ENCODE results near the gene PIM1. TPM values are rescaled to one million over a fixed set of nuclear protein-coding genes. Genes with fewer than 3 reads are reported as not detected.
"Not testable (repeated sequence)": the region's sequence is repeated elsewhere in the genome, so short reads cannot be mapped to it uniquely, and the experiment has no call there.

The PIM1 gene
- total RNA-seq, 1 experiment from 2014 or later: 2.2 TPM

DNA sequence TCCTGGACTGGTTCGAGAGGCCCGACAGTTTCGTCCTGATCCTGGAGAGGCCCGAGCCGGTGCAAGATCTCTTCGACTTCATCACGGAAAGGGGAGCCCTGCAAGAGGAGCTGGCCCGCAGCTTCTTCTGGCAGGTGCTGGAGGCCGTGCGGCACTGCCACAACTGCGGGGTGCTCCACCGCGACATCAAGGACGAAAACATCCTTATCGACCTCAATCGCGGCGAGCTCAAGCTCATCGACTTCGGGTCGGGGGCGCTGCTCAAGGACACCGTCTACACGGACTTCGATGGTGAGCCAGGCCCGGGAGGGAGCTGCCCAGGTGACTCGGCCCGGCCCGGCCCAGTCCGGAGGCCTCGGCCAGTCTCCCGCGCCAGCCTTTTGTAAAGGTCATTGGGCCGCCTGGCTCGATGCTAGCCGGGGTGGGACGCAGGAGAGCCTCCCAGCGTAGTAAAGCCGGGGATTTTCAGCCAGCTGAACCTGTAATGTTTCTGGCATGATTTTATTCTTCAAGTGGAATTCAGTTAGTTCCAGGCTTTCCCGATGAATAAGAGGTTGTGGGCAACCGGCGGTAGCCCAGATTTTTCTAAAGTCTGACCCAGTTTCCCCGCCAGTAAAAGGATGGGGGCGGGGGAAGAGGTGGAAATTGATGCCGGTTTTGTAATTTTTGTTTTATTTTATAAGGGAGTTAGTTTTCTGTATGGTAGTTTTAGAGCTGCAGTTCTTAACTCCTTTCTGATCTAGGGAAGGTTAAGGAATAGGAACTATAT is 1.4 kb downstream of the PIM1 start:
- DNase-seq (ENCODE audit: low read depth): peak; percentile 41

DNA sequence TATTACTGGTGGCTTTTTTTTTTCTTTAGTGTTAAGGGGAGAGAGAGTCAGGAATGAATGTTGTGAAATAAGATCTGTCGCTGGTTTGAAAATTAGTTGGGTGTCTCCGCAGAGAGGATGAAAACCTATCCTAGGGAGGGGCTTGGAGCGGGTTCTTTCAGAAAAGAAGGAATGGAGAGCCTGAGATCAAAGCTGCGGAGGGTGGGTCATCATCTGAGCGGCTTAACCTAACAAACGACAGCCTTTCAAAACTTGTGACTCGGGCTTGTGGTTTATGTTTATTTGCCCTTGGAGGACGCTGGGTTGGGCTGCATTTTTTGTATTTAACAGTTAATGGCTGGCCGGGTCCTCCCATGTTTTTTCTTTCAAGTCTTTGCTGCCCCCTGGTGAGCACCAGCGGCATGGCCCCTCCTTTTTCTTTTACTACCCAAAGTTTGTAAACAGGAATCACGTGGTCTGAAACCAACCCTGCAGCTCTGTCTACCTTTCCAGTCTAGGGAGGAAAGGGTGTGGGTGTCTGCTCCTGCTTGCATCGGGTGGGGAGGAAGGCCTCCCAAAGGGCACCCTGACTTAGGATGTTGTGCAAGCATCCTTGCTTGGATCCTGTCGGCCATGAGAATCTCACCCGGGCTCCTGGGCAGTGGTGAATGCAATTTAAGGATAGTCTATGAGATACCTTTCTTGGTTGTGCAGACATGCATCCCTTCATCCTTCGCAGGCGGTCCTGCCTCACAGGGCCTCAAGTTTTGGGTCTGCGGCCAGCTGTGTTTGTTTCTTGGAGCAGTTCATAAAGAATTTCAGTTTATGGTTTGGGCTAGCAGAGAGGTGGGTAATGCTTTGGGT is 2.2 kb downstream of the PIM1 start:
- DNase-seq (ENCODE audit: low read depth): peak; percentile 93

DNA sequence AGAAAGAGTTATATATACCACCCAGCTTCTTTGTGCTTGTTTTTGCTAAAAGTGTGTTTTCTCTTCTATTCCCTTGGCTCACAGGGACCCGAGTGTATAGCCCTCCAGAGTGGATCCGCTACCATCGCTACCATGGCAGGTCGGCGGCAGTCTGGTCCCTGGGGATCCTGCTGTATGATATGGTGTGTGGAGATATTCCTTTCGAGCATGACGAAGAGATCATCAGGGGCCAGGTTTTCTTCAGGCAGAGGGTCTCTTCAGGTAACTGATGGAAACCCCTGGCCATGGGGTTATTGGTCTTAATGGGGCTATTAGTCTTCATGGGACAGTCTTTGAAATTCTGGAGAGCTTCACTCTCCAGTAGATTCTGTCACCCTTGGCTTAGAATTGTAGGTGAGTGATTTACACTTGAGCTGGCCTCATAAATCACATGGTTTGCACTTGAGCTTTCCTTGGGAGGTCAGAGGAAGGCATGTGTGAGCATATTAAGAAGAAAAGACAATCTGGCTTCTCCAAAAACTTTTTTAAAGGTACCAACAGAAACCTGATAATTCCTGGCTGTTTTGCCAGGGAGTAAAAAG is 3.0 kb downstream of the PIM1 start:
- no peak for DNase-seq (ENCODE audit: low read depth)

DNA sequence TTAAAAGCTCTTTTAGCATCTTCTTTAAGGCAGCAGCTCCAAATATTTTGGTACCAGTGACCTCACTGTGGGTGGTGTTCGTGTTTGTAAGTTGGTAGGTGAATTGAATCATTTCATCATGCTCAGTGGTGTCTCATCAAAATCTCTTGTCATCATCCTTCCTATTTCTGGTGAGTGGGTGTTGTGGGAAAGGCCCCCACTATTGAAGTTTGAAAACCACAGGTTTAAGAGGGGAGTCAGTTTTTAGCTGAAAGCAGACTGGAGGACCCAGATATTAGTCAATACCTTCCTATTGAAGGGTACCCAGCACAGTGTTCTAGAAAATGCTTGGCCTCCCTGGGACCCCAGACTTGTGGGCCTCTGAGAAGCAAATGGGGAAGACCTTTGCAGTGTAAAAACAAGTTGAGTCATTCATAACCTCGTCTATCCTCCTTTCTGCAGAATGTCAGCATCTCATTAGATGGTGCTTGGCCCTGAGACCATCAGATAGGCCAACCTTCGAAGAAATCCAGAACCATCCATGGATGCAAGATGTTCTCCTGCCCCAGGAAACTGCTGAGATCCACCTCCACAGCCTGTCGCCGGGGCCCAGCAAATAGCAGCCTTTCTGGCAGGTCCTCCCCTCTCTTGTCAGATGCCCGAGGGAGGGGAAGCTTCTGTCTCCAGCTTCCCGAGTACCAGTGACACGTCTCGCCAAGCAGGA is 3.7 kb downstream of the PIM1 start:
- no peak for DNase-seq (ENCODE audit: low read depth)

DNA sequence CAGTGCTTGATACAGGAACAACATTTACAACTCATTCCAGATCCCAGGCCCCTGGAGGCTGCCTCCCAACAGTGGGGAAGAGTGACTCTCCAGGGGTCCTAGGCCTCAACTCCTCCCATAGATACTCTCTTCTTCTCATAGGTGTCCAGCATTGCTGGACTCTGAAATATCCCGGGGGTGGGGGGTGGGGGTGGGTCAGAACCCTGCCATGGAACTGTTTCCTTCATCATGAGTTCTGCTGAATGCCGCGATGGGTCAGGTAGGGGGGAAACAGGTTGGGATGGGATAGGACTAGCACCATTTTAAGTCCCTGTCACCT is 4.2 kb downstream of the PIM1 start:
- no peak for DNase-seq (ENCODE audit: low read depth)

DNA sequence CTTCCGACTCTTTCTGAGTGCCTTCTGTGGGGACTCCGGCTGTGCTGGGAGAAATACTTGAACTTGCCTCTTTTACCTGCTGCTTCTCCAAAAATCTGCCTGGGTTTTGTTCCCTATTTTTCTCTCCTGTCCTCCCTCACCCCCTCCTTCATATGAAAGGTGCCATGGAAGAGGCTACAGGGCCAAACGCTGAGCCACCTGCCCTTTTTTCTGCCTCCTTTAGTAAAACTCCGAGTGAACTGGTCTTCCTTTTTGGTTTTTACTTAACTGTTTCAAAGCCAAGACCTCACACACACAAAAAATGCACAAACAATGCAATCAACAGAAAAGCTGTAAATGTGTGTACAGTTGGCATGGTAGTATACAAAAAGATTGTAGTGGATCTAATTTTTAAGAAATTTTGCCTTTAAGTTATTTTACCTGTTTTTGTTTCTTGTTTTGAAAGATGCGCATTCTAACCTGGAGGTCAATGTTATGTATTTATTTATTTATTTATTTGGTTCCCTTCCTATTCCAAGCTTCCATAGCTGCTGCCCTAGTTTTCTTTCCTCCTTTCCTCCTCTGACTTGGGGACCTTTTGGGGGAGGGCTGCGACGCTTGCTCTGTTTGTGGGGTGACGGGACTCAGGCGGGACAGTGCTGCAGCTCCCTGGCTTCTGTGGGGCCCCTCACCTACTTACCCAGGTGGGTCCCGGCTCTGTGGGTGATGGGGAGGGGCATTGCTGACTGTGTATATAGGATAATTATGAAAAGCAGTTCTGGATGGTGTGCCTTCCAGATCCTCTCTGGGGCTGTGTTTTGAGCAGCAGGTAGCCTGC is 4.8 kb downstream of the PIM1 start:
- DNase-seq (ENCODE audit: low read depth): no peak

DNA sequence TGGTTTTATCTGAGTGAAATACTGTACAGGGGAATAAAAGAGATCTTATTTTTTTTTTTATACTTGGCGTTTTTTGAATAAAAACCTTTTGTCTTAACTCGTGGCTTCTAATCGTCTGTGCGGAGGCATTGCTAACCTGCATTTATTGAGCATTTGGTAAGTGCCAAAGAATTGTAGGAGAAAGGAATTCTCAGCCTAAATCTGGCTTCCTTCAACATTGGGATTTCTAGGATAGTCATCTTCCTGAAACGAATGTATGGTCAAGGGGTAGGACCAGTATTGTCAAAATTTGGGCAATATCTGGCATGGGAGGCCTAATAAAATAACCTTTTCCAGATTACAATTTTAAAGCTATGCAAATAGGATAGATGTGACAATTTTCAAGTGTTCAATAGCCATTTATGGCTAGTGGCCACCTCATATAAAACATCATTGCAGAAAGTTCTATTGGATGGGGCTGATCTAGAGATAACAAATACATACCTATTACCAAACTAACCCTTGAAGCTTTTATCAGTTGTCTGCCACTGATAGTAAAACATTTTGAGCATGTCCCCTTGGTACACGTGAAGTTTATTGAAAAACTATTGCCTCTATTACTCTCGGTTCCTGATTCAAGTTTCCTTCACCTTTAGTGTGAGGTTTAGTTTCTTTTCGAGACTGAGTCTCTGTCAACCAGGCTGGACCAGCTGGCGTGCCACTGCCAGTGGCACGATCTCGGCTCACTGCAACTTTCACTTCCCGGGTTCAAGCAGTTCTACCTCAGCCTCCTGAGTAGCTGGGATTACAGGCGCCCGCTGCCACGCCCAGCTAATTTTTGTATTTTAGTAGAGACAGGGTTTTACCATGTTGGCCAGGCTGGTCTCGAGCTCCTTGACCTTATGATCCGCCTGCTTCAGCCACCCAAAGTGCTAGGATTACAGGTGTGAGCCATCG is 5.6 kb downstream of the PIM1 start:
- no peak for DNase-seq (ENCODE audit: low read depth)

DNA sequence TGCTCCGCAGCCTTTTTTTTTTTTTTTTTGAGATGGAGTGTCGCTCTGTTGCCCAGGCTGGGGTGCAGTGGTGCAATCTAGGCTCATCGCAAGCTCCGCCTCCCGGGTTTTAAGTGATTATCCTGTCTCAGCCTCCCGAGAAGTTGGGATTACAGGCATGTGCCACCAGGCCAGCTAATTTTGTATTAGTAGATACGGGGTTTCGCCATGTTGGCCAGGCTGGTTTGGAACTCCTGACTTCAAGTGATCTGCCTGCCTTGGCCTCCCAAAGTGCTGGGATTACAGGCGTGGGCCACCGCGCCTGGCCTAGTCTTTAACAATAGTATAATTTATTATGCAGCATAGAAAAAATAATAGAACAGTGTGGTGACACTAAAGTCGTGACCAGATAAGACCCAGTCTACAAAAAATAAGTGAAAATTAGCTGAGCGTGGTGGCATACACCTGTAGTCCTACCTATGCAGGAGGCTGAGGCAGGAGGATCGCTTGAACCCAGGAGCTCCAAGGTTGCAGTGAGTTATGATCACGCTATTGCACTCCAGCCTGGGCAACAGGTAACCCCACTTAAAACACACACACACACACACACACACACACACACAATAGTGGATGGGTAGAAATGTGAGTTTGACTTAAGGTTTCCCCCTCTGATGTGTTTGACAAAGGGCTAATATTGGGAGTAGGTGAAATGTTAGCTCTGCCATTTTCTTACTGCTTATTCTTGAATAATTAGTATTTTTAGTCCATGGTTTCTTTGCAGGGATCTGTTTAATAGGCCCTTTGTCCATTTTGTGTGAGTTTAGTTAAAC is 6.5 kb downstream of the PIM1 start:
- no peak for DNase-seq (ENCODE audit: low read depth)

DNA sequence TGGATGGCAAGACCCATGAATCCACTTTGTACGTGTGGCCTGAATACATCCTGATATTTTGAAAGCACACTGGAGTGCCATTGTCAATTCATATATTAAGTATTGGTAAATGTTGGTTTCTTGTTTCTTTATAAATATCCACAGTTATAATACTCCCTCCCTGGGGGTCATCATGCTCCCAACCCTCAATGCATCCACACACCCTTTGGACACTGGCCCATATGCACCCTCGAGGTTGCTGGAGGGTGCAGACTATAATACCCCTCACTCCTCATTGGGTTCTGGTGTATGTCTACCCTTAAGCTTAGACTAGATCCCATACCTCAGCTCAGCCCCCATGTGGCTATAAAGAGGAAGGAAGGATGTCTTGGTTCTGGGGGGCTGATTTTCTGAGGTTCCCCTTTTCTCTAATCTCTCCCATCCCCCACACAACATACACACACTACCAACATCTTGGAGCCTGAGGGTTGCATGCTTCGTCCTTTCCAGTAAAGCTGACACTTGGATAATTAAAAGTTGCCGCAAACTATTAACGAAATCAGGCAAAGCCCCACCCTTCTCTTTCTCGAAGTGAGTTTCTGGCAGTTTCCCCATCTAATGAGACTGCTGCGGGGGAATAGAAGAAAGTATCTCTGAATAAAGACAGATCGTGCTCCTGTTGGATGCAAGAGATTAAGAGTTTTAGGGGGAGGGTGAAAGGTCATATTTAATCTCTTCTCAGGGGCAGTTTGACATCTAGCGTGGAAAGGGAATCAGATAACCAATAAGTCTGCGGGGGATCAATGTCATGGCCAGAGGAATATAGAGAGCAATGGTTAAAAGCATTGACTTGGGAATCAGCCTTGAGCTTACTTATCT is 7.4 kb downstream of the PIM1 start:
- no peak for DNase-seq (ENCODE audit: low read depth)

DNA sequence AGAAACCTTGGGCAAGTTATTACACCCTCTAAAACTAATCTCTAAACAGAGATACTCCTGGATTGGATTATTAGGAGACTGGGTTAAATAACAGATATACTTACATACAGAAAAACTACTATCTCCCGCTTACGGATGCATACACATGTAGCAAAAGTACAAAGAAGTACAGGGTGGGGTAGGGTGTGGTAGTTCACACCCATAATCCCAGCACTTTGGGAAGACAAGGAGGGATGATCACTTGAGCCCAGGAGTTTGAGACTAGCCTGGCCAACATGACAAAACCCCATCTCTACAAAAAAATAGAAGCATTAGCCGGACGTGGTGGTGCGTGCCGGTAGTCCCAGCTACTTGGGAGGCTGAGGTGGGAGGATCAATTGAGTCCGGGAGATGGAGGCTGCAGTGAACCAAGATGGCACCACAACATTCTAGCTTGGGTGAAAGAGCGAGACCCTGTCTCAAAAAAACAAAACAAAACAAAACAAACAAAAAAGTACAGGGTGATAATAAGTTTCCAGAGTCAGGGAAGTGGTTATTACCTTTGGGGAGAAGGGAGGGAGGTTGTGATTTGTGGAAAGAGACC is 8.1 kb downstream of the PIM1 start:
- DNase-seq (ENCODE audit: low read depth): no peak

DNA sequence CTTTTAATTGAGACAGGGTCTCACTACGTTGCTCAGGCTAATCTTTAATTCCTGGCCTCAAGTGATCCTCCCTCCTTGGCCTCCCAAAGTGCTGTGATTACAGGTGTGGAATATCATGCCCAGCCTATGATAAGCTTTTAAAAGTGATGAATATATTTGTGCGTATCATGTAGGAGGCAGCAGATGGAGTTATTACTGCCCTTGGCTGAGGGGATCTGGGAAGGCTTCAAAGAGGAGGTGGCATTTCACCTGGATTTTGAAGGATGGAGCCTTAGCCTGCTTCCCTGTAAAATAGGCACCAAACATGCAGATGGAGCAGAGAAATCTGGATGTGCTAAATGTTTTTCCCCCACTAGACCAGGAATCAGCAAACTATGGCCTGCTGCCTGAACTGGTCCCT is 10.1 kb downstream of the PIM1 start:
- no peak for DNase-seq (ENCODE audit: low read depth)

DNA sequence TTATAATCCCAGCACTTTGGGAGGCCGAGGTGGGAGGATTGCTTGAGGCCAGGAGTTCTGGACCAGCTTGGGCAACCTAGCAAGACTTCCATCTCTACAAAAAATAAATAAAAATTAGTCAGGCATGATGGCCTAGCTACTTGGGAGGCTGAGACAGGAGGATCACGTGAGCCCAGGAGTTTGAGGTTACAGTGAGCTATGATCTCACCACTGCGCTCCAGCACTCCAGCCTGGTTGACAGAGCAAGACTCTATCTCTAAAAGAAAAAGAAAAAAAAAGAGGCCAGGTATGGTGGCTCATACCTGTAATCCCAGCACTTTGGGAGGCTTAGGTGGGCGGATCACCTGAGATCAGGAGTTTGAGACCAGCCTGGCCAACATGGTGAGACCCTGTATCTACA is 10.7 kb downstream of the PIM1 start:
- not testable (repeated sequence) for DNase-seq (ENCODE audit: low read depth)

DNA sequence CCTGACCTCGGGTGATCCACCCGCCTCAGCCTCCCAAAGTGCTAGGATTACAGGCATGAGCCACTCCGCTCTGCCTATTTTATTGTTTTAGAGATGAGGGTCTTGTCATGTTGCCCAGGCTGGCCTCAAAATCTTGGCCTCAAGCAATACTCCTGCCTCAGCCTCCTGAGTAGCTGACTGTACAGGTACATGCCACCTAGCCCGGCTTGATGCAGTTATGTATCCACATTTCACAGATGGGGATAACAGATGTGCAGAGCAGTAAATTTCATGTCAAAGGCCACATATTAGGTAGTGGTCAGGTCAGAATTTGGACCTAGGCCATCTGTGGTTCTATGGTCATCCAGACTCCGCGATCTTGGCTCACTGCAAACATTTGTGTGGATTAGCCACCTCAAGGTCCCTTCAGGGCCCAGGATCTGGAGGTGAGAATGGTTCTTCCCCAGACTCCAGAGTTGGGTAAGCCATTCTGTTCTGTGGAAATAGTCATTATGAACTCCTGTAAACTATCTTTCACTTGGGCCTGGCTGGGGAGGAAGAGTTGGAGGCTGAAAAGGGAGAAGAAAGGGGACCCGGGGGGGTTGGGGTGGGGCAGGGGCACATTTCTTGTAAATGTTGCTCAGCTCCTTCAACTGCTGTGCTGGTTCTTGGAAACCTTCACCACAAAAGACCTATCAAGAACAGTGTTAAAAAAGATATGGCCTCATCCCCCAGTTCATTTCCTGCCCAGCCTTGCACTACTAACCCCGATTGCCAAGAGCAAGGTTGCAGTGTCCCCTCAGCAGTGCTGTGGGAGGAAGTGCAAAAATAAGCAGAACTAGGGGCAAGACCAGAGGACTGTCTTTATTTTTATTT is 13.0 kb downstream of the PIM1 start:
- no peak for DNase-seq (ENCODE audit: low read depth)

DNA sequence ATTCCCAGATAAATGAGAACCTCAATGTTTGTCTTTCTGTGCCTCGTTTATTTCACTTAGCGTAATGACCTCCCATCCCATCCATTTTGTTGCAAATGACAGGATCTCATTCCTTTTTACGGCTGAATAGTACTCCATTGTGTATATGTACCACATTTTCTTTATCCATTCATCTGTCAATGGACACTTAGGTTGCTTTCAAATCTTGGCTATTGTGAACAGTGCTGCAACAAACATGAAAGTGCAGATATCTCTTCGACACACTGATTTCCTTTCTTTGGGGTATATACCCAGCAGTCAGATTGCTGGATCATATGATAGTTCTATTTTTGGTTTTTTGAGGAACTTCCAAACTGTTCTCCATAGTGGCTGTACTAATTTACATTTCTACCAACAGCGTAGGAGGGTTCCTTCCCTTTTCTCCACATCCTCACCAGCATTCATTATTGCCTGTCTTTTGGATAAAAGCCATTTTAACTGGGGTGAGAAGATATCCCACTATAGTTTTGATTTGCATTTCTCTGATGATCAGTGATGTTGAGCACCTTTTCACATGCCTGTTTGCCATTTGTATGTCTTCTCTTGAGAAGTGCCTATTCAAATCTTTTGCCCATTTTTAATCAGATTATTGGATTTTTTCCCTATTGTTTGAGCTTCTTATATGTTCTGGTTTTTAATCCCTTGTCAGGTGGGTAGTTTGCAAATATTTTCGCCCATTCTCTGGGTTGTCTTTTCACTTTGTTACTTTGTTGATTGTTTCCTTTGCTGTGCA is 16.2 kb downstream of the PIM1 start:
- DNase-seq (ENCODE audit: low read depth): not testable (repeated sequence)

DNA sequence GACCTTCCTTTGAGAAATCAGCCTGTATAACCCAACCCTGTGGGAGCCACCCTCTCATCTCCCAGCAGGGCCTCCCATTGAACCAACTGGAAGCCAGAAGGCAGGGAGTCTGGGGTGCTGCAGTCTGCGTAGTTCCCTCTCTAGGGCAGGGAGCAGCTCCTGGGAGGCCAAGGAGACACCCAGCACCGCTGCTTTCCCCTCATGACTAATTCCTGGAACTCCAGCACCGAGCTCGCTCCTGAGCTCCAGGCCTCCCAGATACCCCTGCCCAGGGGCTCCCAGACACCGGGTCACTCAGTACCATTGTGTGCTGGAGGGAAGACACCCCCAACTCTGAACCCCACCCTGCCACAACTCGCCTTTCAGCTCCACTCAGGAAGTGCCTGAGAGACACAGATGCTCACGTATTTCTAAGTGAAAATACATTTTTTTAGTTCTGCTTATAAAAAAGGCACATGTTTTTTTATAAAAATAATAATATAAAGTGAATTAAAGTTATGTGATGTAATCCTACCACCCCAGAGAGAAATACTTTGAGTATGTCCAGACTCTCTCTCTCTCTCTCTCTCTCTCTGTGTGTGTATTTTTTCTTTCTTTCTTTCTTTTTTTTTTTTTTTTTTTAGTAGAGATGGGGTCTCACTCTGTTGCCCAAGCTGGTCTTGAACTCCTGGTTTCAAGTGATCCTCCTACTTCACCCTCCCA is 17.5 kb downstream of the PIM1 start:
- no peak for DNase-seq (ENCODE audit: low read depth)
